ENCODE measurements around the gene PTGFRN.

DNA sequence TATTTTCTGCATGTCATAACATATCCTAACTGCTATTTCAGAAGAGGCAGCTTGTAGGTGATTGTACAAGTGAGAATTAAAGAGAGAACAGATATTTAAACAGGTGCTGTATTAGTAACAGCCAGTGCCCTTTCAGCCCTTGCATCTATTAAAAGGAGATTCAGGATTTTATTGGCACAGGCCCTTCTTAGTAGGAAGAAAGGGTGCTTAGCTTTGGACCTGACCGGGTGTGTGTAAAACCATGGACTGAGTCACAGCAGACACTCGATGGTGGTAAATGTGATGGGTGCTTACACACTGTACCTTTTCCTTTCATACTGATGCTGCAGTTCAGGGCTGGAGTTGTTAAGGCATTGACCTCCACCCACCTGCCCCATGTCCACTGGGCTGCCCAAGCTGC is 79.2 kb downstream of the PTGFRN start:
- no peak for TF ChIP-seq EZH2 (IDR thresholded peaks at IDR 0.05)
- TF ChIP-seq POLR2AphosphoS5 (IDR thresholded peaks at IDR 0.05; ENCODE audit: borderline replicate concordance, low read depth, low read length), result no peak
- TF ChIP-seq FOXP2 (optimal IDR thresholded peaks at IDR 0.05; ENCODE audit: control extremely low read depth, extremely low read length, insufficient read depth), result no peak

All from SK-N-MC (cell line).